Activated naive CD4-positive, alpha-beta T cell treated with anti-CD3 and anti-CD28 coated beads, Interleukin-2, amount 50 U/mL, for 24 hours (primary cell): ENCODE measurements around the gene PSD.
A peak's percentile ranks its signal among the peaks of the same experiment; 100 is the strongest.

Experiments
- H3K27ac Mint-ChIP-seq: one replicate; pipeline ENCODE4 v1.8.0; 2021; ENCODE audit warnings: mild to moderate bottlenecking, mixed read lengths
- H3K27me3 Mint-ChIP-seq: one replicate; pipeline ENCODE4 v1.8.0; 2021; ENCODE audit warnings: mixed read lengths
- H3K36me3 Mint-ChIP-seq: one replicate; pipeline ENCODE4 v1.8.0; 2021; ENCODE audit warnings: mixed read lengths
- H3K4me1 Mint-ChIP-seq: one replicate; pipeline ENCODE4 v1.8.0; 2021; ENCODE audit warnings: mixed read lengths
- H3K4me3 Mint-ChIP-seq: one replicate; pipeline ENCODE4 v1.8.0; 2021; ENCODE audit warnings: mild to moderate bottlenecking, mixed read lengths
- H3K9me3 Mint-ChIP-seq: one replicate; pipeline ENCODE4 v1.8.0; 2021; ENCODE audit warnings: mixed read lengths

Gene PSD

GRCh38 chr10:102431452-102432124 lies 13.0 kb upstream of the PSD start:
- no peaks in the 10 kb centered on the region for H3K27me3 Mint-ChIP-seq
- H3K4me3 Mint-ChIP-seq, result peak overlapping the region; percentile 94
- H3K9me3 Mint-ChIP-seq, result no peaks in the 10 kb centered on the region
- no peaks in the 10 kb centered on the region for H3K36me3 Mint-ChIP-seq
- H3K27ac Mint-ChIP-seq, result peak overlapping the region; percentile 92
- H3K4me1 Mint-ChIP-seq, result peaks cover 55% of the 10 kb centered on the region

- no peak overlapping the region for H3K4me3 Mint-ChIP-seq
- H3K27me3 Mint-ChIP-seq, result no peaks in the 10 kb centered on the region
- H3K9me3 Mint-ChIP-seq, result no peaks in the 10 kb centered on the region
- H3K27ac Mint-ChIP-seq, result no peak overlapping the region
- H3K4me1 Mint-ChIP-seq, result peaks cover 43% of the 10 kb centered on the region
- no peaks in the 10 kb centered on the region for H3K36me3 Mint-ChIP-seq
These were observed 10.9 kb upstream of the PSD start for GRCh38 chr10:102429468-102429867.

- H3K27ac Mint-ChIP-seq, result peak overlapping the region; percentile 6
- H3K27me3 Mint-ChIP-seq, result no peaks in the 10 kb centered on the region
- H3K9me3 Mint-ChIP-seq, result no peaks in the 10 kb centered on the region
- H3K4me1 Mint-ChIP-seq, result peaks cover 28% of the 10 kb centered on the region
- no peak overlapping the region for H3K4me3 Mint-ChIP-seq
- no peaks in the 10 kb centered on the region for H3K36me3 Mint-ChIP-seq
These were observed 8.3 kb upstream of the PSD start for GRCh38 chr10:102426803-102427287.

GRCh38 chr10:102425444-102425843 lies 6.9 kb upstream of the PSD start:
- Mint-ChIP-seq H3K27ac (no peak overlapping the region), H3K27me3 (no peaks in the 10 kb centered on the region), H3K36me3 (no peaks in the 10 kb centered on the region), H3K9me3 (no peaks in the 10 kb centered on the region), H3K4me3 (no peak overlapping the region), H3K4me1 (peaks cover 29% of the 10 kb centered on the region)

- H3K4me3 Mint-ChIP-seq, result no peak overlapping the region
- no peaks in the 10 kb centered on the region for H3K36me3 Mint-ChIP-seq
- no peaks in the 10 kb centered on the region for H3K9me3 Mint-ChIP-seq
- H3K27ac Mint-ChIP-seq, result no peak overlapping the region
- H3K27me3 Mint-ChIP-seq, result no peaks in the 10 kb centered on the region
- H3K4me1 Mint-ChIP-seq, result peaks cover 33% of the 10 kb centered on the region
These were observed 6.3 kb upstream of the PSD start for GRCh38 chr10:102424916-102425315.

- H3K4me3 Mint-ChIP-seq, result peak overlapping the region; percentile 30
- peaks cover 40% of the 10 kb centered on the region for H3K4me1 Mint-ChIP-seq
- H3K9me3 Mint-ChIP-seq, result no peaks in the 10 kb centered on the region
- H3K27me3 Mint-ChIP-seq, result no peaks in the 10 kb centered on the region
- no peak overlapping the region for H3K27ac Mint-ChIP-seq
- no peaks in the 10 kb centered on the region for H3K36me3 Mint-ChIP-seq
These were observed 5.6 kb upstream of the PSD start for GRCh38 chr10:102424145-102424544.

GRCh38 chr10:102423372-102423968 lies 4.9 kb upstream of the PSD start:
- peaks cover 43% of the 10 kb centered on the region for H3K4me1 Mint-ChIP-seq
- H3K36me3 Mint-ChIP-seq, result no peaks in the 10 kb centered on the region
- H3K4me3 Mint-ChIP-seq, result peak overlapping the region; percentile 32
- no peaks in the 10 kb centered on the region for H3K9me3 Mint-ChIP-seq
- no peak overlapping the region for H3K27ac Mint-ChIP-seq
- no peaks in the 10 kb centered on the region for H3K27me3 Mint-ChIP-seq

- no peaks in the 10 kb centered on the region for H3K36me3 Mint-ChIP-seq
- H3K4me1 Mint-ChIP-seq, result peaks cover 42% of the 10 kb centered on the region
- H3K4me3 Mint-ChIP-seq, result peak overlapping the region; percentile 97
- H3K27ac Mint-ChIP-seq, result peak overlapping the region; percentile 55
- no peaks in the 10 kb centered on the region for H3K9me3 Mint-ChIP-seq
- peaks cover 4% of the 10 kb centered on the region for H3K27me3 Mint-ChIP-seq
These were observed 4.1 kb upstream of the PSD start for GRCh38 chr10:102422545-102423129.

GRCh38 chr10:102421757-102422512 lies 3.4 kb upstream of the PSD start:
- Mint-ChIP-seq H3K4me3 (peak overlapping the region; percentile 97), H3K9me3 (no peaks in the 10 kb centered on the region), H3K27ac (peak overlapping the region; percentile 55), H3K27me3 (peaks cover 9% of the 10 kb centered on the region), H3K4me1 (peaks cover 35% of the 10 kb centered on the region), H3K36me3 (no peaks in the 10 kb centered on the region)

- Mint-ChIP-seq H3K27ac (no peak overlapping the region), H3K9me3 (no peaks in the 10 kb centered on the region), H3K4me3 (peak overlapping the region; percentile 97), H3K36me3 (no peaks in the 10 kb centered on the region), H3K4me1 (peaks cover 32% of the 10 kb centered on the region), H3K27me3 (peaks cover 9% of the 10 kb centered on the region)
These were observed 2.8 kb upstream of the PSD start for GRCh38 chr10:102421507-102421756.

GRCh38 chr10:102420714-102421506 lies 2.3 kb upstream of the PSD start, which contains the start of gene FBXL15:
TSS of gene FBXL15 (plus strand) at chr10:102420836. CDS start at chr10:102421130, 294 bp downstream.
- Mint-ChIP-seq H3K36me3 (no peaks in the 10 kb centered on the region), H3K27ac (peak within 1 kb of the TSS; percentile 98), H3K4me3 (peak within 1 kb of the TSS; percentile 97), H3K4me1 (peaks cover 27% of the 10 kb centered on the region), H3K27me3 (peaks cover 13% of the 10 kb centered on the region), H3K9me3 (no peaks in the 10 kb centered on the region)

GRCh38 chr10:102420181-102420713 lies 1.7 kb upstream of the PSD start:
- no peaks in the 10 kb centered on the region for H3K9me3 Mint-ChIP-seq
- no peaks in the 10 kb centered on the region for H3K36me3 Mint-ChIP-seq
- peaks cover 26% of the 10 kb centered on the region for H3K4me1 Mint-ChIP-seq
- H3K4me3 Mint-ChIP-seq, result peak overlapping the region; percentile 97
- H3K27me3 Mint-ChIP-seq, result peaks cover 16% of the 10 kb centered on the region
- peak overlapping the region; percentile 98 for H3K27ac Mint-ChIP-seq

GRCh38 chr10:102419269-102420180 lies 940 bp upstream of the PSD start:
- Mint-ChIP-seq H3K4me1 (peaks cover 26% of the 10 kb centered on the region), H3K9me3 (no peaks in the 10 kb centered on the region), H3K27ac (no peak overlapping the region), H3K36me3 (no peaks in the 10 kb centered on the region), H3K27me3 (peaks cover 16% of the 10 kb centered on the region), H3K4me3 (peak overlapping the region; percentile 97)

GRCh38 chr10:102416695-102417094 lies 1.9 kb downstream of the PSD start:
- no peak overlapping the region for H3K27ac Mint-ChIP-seq
- H3K36me3 Mint-ChIP-seq, result no peaks in the 10 kb centered on the region
- H3K27me3 Mint-ChIP-seq, result peaks cover 16% of the 10 kb centered on the region
- H3K4me3 Mint-ChIP-seq, result no peak overlapping the region
- peaks cover 33% of the 10 kb centered on the region for H3K4me1 Mint-ChIP-seq
- no peaks in the 10 kb centered on the region for H3K9me3 Mint-ChIP-seq
